HFFc6 (cell line): Measurements from ENCODE around the gene PARVA. TPM values are rescaled to one million over a fixed set of nuclear protein-coding genes. Genes with fewer than 3 reads are reported as not detected.
A peak's percentile ranks its signal among the peaks of the same experiment; 100 is the strongest.

Source experiments
- DNase-seq: peaks from one replicate; pipeline ENCODE4 v3.0.0-alpha.2; 2018
- H3K27ac Mint-ChIP-seq: 2 replicates; pipeline ENCODE4 v1.8.0; 2020; ENCODE audit warnings: mild to moderate bottlenecking, mixed read lengths
- H3K27me3 Mint-ChIP-seq: 2 replicates; pipeline ENCODE4 v1.8.0; 2021; ENCODE audit warnings: mild to moderate bottlenecking, moderate library complexity, mixed read lengths; ENCODE audit not compliant: insufficient read depth
- H3K36me3 Mint-ChIP-seq: 2 replicates; pipeline ENCODE4 v1.8.0; 2021; ENCODE audit warnings: low read depth, mixed read lengths
- H3K4me1 Mint-ChIP-seq: 2 replicates; pipeline ENCODE4 v1.8.0; 2020; ENCODE audit warnings: low read depth, mixed read lengths
- H3K4me3 Mint-ChIP-seq: 2 replicates; pipeline ENCODE4 v1.8.0; 2020; ENCODE audit warnings: mild to moderate bottlenecking, moderate library complexity, mixed read lengths
- H3K9me3 Mint-ChIP-seq: 2 replicates; pipeline ENCODE4 v1.8.0; 2020; ENCODE audit warnings: mild to moderate bottlenecking, mixed read lengths
- CTCF ChIP-seq: fragments of 200-600 bp; sonication (generic); IDR thresholded peaks from 2 replicates; pipeline ENCODE4 v1.5.0; 2021; ENCODE audit warnings: antibody characterized with exemption, mild to moderate bottlenecking
- total RNA-seq, 6 experiments: library from RNA; stranded (reverse); fragmentation: NEBNext Ultra II Directional; extraction: Animal tissue kit (Norgen Biotek cat#: 25700); gene quantifications; 2 replicates in 1 of 6; 3 replicates in 5 of 6; pipeline ENCODE4 v1.2.3, GENCODE V29; 2021

The PARVA gene
- total RNA-seq, 6 experiments from 2014 or later, result 150 to 237 (median 184) TPM

DNA sequence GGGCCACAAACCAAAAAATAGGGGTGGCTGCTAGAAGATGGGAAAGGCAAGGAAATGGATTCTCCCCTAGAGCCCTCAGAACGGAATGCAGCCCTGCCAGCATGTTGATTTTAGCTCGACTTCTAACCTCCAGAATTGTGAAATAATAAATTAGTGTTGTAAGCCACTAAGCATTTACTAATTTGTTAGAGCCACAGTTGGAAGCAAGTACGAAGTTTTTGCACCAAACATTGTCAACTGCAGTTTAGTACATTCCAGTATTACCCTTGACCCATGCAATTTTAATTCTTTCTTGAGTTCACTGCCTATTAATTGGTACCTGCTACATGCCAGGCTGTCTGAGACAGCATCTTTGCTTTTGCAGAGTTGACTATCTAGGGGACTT is 32.2 kb downstream of the PARVA start:
- H3K36me3 Mint-ChIP-seq, result peaks cover 6% of the 10 kb centered on the region
- peaks cover 1% of the 10 kb centered on the region; the same call in 1 of the 2 replicates for H3K27me3 Mint-ChIP-seq
- H3K27ac Mint-ChIP-seq, result peak overlapping the region; percentile 85
- no peak for TF ChIP-seq CTCF
- peak; percentile 10 for DNase-seq
- no peak overlapping the region for H3K4me3 Mint-ChIP-seq
- H3K9me3 Mint-ChIP-seq, result no peaks in the 10 kb centered on the region
- H3K4me1 Mint-ChIP-seq, result peaks cover 82% of the 10 kb centered on the region

GRCh38 chr11:12410006-12410728 is 32.8 kb downstream of the PARVA start:
- Mint-ChIP-seq H3K27me3 (peaks cover 1% of the 10 kb centered on the region; the same call in 1 of the 2 replicates), H3K4me1 (peaks cover 82% of the 10 kb centered on the region), H3K27ac (peak overlapping the region; percentile 85), H3K36me3 (peaks cover 6% of the 10 kb centered on the region), H3K4me3 (peak overlapping the region; percentile 62), H3K9me3 (no peaks in the 10 kb centered on the region)
- peak; percentile 71 for TF ChIP-seq CTCF
- DNase-seq, result peak; percentile 62

- peak overlapping the region; percentile 95 for H3K27ac Mint-ChIP-seq
Measured at GRCh38 chr11:12411393-12411792, 34.0 kb downstream of the PARVA start.

GRCh38 chr11:12411806-12412727 is 34.7 kb downstream of the PARVA start:
- peak overlapping the region; percentile 87 for H3K4me3 Mint-ChIP-seq
- TF ChIP-seq CTCF, result peak; percentile 94
- peak overlapping the region; percentile 95 for H3K27ac Mint-ChIP-seq
- H3K27me3 Mint-ChIP-seq, result peaks cover 1% of the 10 kb centered on the region; the same call in 1 of the 2 replicates
- H3K36me3 Mint-ChIP-seq, result peaks cover 14% of the 10 kb centered on the region; the same call in 1 of the 2 replicates
- H3K4me1 Mint-ChIP-seq, result peaks cover 100% of the 10 kb centered on the region
- peak; percentile 93 for DNase-seq
- no peaks in the 10 kb centered on the region for H3K9me3 Mint-ChIP-seq

More at GRCh38 chr11:12411393-12411792, 34.0 kb downstream of the PARVA start:
- Mint-ChIP-seq H3K4me1 (peaks cover 95% of the 10 kb centered on the region), H3K36me3 (peaks cover 12% of the 10 kb centered on the region; the same call in 1 of the 2 replicates), H3K9me3 (no peaks in the 10 kb centered on the region), H3K27me3 (peaks cover 1% of the 10 kb centered on the region; the same call in 1 of the 2 replicates), H3K4me3 (peak overlapping the region; percentile 87)
- TF ChIP-seq CTCF, result no peak
- no peak for DNase-seq

GRCh38 chr11:12413141-12414052 is 36.0 kb downstream of the PARVA start:
- Mint-ChIP-seq H3K4me3 (peak overlapping the region; percentile 87), H3K4me1 (peaks cover 100% of the 10 kb centered on the region), H3K27me3 (peaks cover 1% of the 10 kb centered on the region; the same call in 1 of the 2 replicates), H3K36me3 (peaks cover 14% of the 10 kb centered on the region; the same call in 1 of the 2 replicates), H3K27ac (peak overlapping the region; percentile 95), H3K9me3 (no peaks in the 10 kb centered on the region)
- DNase-seq, result no peak
- no peak for TF ChIP-seq CTCF
